Cardiac septum (tissue), 1 donor: ENCODE data around the gene AHDC1. TPM values are rescaled to one million over a fixed set of nuclear protein-coding genes. Genes with fewer than 3 reads are reported as not detected.

Experiments
- DNase-seq: peaks from one replicate; pipeline ENCODE4 v3.0.0-alpha.2; 2020; ENCODE audit warnings: low spot score
- intact Hi-C: fragments of 100-400 bp; cut with DNase I; formaldehyde crosslinking; loops from one replicate; pipeline ENCODE4 v1.14.0; 2022
- total RNA-seq: library from RNA; stranded (reverse); fragmentation: NEBNext Ultra II Directional; extraction: Animal tissue kit (Norgen Biotek cat#: 25700); gene quantifications from one replicate; pipeline ENCODE4 v1.2.1, GENCODE V29; 2021
- donor health status: DM: no; HTN: no; CAD: no.

AHDC1 gene
- total RNA-seq, 1 donor from 2014 or later = 57.7 TPM

GRCh38 chr1:27601771-27602461 is 2.0 kb downstream of the AHDC1 start:
- intact Hi-C loops = loop anchor here (1.0 to 10.0 kb wide), 3 partner anchors 30 to 557 kb away; no protein-coding TSS in a partner anchor
- DNase-seq = peak; percentile 85

GRCh38 chr1:27601321-27601770 is 2.6 kb downstream of the AHDC1 start:
- DNase-seq = no peak
- intact Hi-C loops = loop anchor here (10.0 kb wide), 1 partner anchor 557 kb away; no protein-coding TSS in a partner anchor

- intact Hi-C loops = loop anchor here (10.0 kb wide), 1 partner anchor 556 kb away; no protein-coding TSS in a partner anchor
These were observed 3.3 kb downstream of the AHDC1 start for GRCh38 chr1:27600498-27601175.

GRCh38 chr1:27599605-27600497 is 4.1 kb downstream of the AHDC1 start:
- no peak for DNase-seq
- intact Hi-C loops = loop anchor here (1.0 to 10.0 kb wide), 3 partner anchors 25 to 555 kb away; no protein-coding TSS in a partner anchor

More at GRCh38 chr1:27600498-27601175, 3.3 kb downstream of the AHDC1 start:
- no peak for DNase-seq

- intact Hi-C loops = loop anchor here (1.0 to 2.0 kb wide), 2 partner anchors 24 to 36 kb away; no protein-coding TSS in a partner anchor
- peak; percentile 88 for DNase-seq
These were observed 4.9 kb downstream of the AHDC1 start for GRCh38 chr1:27598902-27599528.

GRCh38 chr1:27598295-27598687 is 5.7 kb downstream of the AHDC1 start:
- no peak for DNase-seq
- intact Hi-C loops = loop anchor here (2.0 kb wide), 1 partner anchor 35 kb away; no protein-coding TSS in a partner anchor

GRCh38 chr1:27597516-27598294 is 6.2 kb downstream of the AHDC1 start:
- DNase-seq = no peak
- intact Hi-C loops = loop anchor here (2.0 kb wide), 1 partner anchor 35 kb away; no protein-coding TSS in a partner anchor

GRCh38 chr1:27596986-27597385 is 7.0 kb downstream of the AHDC1 start:
- intact Hi-C loops = no loop called here
- no peak for DNase-seq

- intact Hi-C loops = no loop called here
- DNase-seq = no peak
These were observed 7.7 kb downstream of the AHDC1 start for GRCh38 chr1:27596261-27596660.

- no peak for DNase-seq
- intact Hi-C loops = no loop called here
These were observed 8.3 kb downstream of the AHDC1 start for GRCh38 chr1:27595597-27595996.

- no peak for DNase-seq
- intact Hi-C loops = no loop called here
These were observed 9.1 kb downstream of the AHDC1 start for GRCh38 chr1:27594564-27595510.

- intact Hi-C loops = no loop called here
- DNase-seq = no peak
These were observed 10.0 kb downstream of the AHDC1 start for GRCh38 chr1:27593678-27594563.

GRCh38 chr1:27592931-27593677 is 10.8 kb downstream of the AHDC1 start:
- intact Hi-C loops = no loop called here
- DNase-seq = no peak

GRCh38 chr1:27592232-27592930 is 11.6 kb downstream of the AHDC1 start:
- DNase-seq = no peak
- intact Hi-C loops = no loop called here

GRCh38 chr1:27591622-27592021 is 12.3 kb downstream of the AHDC1 start:
- intact Hi-C loops = no loop called here
- no peak for DNase-seq
